Activated CD4-positive, alpha-beta memory T cell treated with anti-CD3 and anti-CD28 coated beads, Interleukin-2, amount 10 ng/mL, durations not matched to agents 7 days and 5 days (primary cell): ENCODE data around the gene CFAP73. TPM values are rescaled to one million over a fixed set of nuclear protein-coding genes. Genes with fewer than 3 reads are reported as not detected.
A peak's percentile ranks its signal among the peaks of the same experiment; 100 is the strongest.

Source experiments
- CTCF ChIA-PET: fragments of 350-600 bp; sonication (Branson Sonifier 250); formaldehyde crosslinking; loops from one replicate; lab custom pipeline; 2021; ENCODE audit warnings: antibody characterized with exemption, inconsistent platforms; lab: Charles Lee
- POLR2A ChIA-PET: fragments of 350-600 bp; sonication (Branson Sonifier 250); formaldehyde crosslinking; loops from one replicate; lab custom pipeline; 2021; ENCODE audit warnings: antibody characterized with exemption; lab: Charles Lee
- DNase-seq: peaks from one replicate; pipeline ENCODE4 v3.0.0-alpha.2; 2020
- H3K27ac Mint-ChIP-seq: one replicate; pipeline ENCODE4 v1.8.0; 2021; ENCODE audit warnings: mild to moderate bottlenecking, mixed read lengths
- H3K27me3 Mint-ChIP-seq: one replicate; pipeline ENCODE4 v1.8.0; 2021; ENCODE audit warnings: mixed read lengths
- H3K36me3 Mint-ChIP-seq: one replicate; pipeline ENCODE4 v1.8.0; 2021; ENCODE audit warnings: low read depth, mixed read lengths
- H3K4me1 Mint-ChIP-seq: one replicate; pipeline ENCODE4 v1.8.0; 2021; ENCODE audit warnings: mixed read lengths
- H3K4me3 Mint-ChIP-seq: one replicate; pipeline ENCODE4 v1.8.0; 2021; ENCODE audit warnings: mild to moderate bottlenecking, mixed read lengths
- H3K9me3 Mint-ChIP-seq: one replicate; pipeline ENCODE4 v1.8.0; 2021; ENCODE audit warnings: mixed read lengths
- total RNA-seq, 2 experiments: library from RNA; stranded (reverse); gene quantifications; one replicate each; pipeline ENCODE4 v1.2.3, GENCODE V29; 2021

Gene CFAP73
- total RNA-seq: under 1 TPM; 0.23 to 0.28 TPM

DNA sequence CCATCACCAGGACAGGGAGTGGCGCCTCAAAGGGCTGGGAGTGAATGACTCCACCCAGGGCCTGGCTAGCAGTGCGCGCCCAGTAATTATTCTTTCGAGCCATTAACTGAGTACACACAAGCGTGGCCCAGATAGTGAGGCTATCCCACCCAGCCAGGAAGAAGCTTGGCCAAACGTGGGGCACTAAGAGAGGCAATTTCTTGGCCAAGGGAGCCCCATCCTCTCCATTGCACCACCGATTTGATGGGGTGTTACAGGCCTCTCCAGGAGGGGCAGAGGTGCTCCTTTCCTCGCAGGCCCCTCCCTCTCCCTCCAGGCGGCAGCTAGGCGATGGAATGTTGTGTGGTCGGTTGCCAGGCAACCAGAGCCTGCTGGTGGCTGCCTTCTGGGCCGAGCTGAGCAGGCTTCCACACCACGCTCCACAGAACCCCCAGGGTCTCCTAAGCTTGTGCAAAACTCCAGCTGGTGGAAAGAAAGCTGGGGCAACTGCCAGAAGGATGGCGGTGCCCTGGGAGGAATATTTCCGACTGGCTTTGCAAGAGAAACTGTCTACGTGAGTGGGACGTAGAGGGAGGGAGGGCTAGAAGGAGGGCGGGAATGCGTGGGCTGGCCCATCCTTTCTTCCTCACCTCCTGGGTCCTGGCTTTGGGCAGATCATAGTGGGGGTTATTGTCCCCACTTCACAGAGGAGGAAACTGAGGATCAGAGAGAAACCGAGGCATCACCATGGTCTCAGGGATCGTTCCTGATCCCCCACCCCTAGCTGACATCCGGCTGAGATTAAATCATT is at the start of gene CFAP73:
Gene CFAP73 (plus strand): TSS at position 364 of the 790 bp plus-strand sequence. CDS start 134 bp downstream, at position 498.
- CTCF ChIA-PET: no interaction called here
- Mint-ChIP-seq H3K4me1 (peaks cover 18% of the 10 kb centered on the region), H3K27me3 (peaks cover 42% of the 10 kb centered on the region), H3K4me3 (no peak within 1 kb of the TSS), H3K27ac (no peak within 1 kb of the TSS), H3K9me3 (no peaks in the 10 kb centered on the region), H3K36me3 (no peaks in the 10 kb centered on the region)
- DNase-seq: no peak
- POLR2A ChIA-PET: no interaction called here

DNA sequence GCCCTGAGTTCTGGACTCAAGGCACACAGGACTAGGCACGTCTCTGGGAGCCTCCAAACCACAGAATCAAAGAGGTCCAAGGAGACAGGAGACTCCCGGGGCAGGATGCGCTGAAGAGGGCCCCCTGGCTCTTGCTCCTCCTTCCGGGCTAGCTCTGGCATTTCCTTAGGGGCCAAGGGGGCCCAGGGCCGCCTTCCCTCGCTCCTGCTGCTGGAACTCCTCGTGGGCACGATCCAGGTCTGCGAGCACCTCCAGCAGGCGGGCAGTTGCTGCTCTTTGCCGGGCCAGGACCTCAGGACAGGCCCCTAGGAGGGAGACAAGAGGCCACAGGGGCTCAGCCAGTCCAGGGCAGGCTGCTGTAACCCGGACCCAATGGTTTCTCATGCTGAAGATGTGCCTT is 49.8 kb upstream of the CFAP73 start:
- Mint-ChIP-seq H3K9me3 (no peaks in the 10 kb centered on the region), H3K4me3 (no peak overlapping the region), H3K4me1 (peaks cover 12% of the 10 kb centered on the region), H3K27me3 (peaks cover 4% of the 10 kb centered on the region), H3K36me3 (no peaks in the 10 kb centered on the region), H3K27ac (no peak overlapping the region)
- ChIA-PET CTCF (interaction anchor here (1.0 to 1.9 kb wide), 2 partner anchors 10 to 52 kb away, joined by 3 to 6 read pairs; no protein-coding TSS in a partner anchor), POLR2A (no interaction called here)
- DNase-seq: no peak

DNA sequence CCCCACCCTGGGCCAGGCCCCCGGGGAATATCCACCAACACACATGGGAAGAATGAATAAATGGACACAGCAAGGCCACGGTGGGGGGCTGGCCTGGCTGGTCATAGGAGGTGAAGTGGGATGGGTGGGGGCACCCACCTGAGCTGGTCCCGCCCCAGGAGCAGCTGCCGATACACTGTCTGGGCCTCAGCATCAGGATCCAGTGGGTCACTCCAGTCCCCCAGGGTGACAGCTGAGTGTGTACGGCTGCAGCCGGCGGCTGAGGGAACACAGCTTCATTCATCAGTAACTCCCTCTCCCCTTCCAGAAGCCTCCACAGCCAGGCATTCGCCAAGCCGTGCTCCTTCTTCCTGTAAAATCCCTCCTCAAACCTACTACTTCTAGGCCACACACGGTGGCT is 47.8 kb upstream of the CFAP73 start:
- DNase-seq: no peak
- Mint-ChIP-seq H3K9me3 (no peaks in the 10 kb centered on the region), H3K27ac (no peak overlapping the region), H3K27me3 (peaks cover 7% of the 10 kb centered on the region), H3K4me1 (peaks cover 12% of the 10 kb centered on the region), H3K36me3 (no peaks in the 10 kb centered on the region), H3K4me3 (no peak overlapping the region)
- ChIA-PET POLR2A (no interaction called here), CTCF (interaction anchor here (1.9 kb wide), 1 partner anchor 12 kb away, joined by 6 read pairs; no protein-coding TSS in a partner anchor)

DNA sequence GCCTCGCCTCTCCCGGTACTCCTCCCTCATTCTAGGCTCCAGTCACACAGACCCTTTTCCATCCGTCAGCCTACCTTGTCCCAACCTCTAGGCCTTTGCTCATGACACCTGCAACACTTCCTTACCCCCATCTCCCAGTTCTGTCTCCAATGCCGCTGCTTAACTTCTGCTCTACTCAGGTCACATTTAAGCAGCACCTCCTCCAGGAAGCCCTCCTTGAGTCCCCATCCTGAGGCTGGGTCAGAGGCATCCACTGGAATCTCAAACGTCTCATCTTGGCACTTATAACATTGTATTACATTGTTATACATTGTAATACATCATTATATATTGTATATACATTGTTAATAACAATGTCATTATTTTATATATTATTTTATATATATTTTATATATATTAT is 46.7 kb upstream of the CFAP73 start:
- Mint-ChIP-seq H3K4me1 (peaks cover 12% of the 10 kb centered on the region), H3K27me3 (peaks cover 7% of the 10 kb centered on the region), H3K4me3 (no peak overlapping the region), H3K27ac (no peak overlapping the region), H3K9me3 (no peaks in the 10 kb centered on the region), H3K36me3 (no peaks in the 10 kb centered on the region)
- CTCF ChIA-PET: interaction anchor here (1.0 kb wide), 1 partner anchor 50 kb away, joined by 4 read pairs; no protein-coding TSS in a partner anchor
- POLR2A ChIA-PET: no interaction called here
- no peak for DNase-seq

DNA sequence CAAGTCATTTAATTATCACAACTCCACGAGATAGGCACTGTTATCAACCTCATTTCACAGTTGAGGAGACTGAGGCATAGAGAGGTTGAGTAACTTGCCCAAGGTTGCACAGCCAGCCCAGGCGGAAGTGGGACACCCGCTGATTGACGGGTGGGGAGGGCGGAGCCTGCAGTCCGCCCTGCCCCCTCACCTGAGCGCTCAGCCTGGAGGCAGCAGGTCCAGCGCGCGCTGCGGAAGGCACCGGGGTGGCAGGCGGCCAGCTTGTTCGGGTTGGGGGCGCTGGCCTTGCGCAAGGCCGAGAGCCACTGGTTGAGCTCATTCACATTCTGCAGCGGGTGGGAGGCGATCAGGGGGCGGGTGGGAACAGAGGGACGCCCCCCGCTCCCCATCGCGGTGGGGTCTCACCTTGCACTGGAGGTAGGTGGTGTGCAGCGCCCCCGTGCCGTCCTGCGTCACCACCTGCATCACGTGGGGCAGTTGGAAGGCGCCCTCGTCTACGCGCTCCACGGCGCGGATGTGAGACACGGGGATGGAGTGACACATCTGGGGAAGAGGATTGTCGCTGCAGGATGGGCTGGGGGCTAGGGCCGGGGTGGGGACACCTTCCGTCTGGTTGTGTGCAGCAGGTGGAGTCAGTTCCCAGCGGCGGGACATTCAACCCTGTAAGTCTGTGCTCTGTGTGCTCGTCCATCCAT is 45.6 kb upstream of the CFAP73 start:
- CTCF ChIA-PET: interaction anchor here (0.6 to 1.0 kb wide), 3 partner anchors 20 to 180 kb away, joined by 3 to 4 read pairs (median 3); no protein-coding TSS in a partner anchor
- Mint-ChIP-seq H3K4me3 (peak overlapping the region; percentile 59), H3K36me3 (no peaks in the 10 kb centered on the region), H3K9me3 (no peaks in the 10 kb centered on the region), H3K27me3 (peaks cover 7% of the 10 kb centered on the region), H3K4me1 (peaks cover 10% of the 10 kb centered on the region), H3K27ac (no peak overlapping the region)
- peak; percentile 70 for DNase-seq
- POLR2A ChIA-PET: interaction anchor here (0.6 kb wide), 1 partner anchor 14 kb away, joined by 3 read pairs; no protein-coding TSS in a partner anchor

DNA sequence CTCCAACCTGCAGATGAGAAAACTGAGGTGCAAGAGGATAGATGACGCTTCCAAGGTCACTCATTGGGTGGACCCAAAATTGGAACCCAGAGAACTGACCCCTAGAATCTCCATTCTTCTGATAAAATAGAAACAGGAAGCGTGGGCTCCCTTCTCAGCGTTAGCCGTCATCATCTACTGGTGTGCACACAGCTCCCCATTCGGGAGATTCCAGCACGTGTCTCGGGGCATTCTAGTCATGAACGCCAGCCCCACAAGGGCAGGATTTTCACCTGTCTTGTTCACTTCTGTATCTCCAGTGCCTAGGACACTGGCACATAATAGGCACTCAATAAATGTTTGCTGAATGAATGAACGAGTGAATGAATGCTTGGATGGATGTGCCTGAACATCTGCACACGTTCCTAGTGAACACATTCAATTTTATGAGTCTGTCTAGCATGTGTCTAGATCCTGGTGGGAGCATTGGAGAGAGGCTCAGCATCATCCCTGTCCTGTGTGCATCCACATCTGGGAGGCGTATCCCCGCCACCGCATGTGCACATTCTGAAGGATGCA is 44.5 kb upstream of the CFAP73 start:
- no peak overlapping the region for H3K27ac Mint-ChIP-seq
- no peak for DNase-seq
- ChIA-PET CTCF (no interaction called here), POLR2A (no interaction called here)
- no peaks in the 10 kb centered on the region for H3K36me3 Mint-ChIP-seq
- peaks cover 10% of the 10 kb centered on the region for H3K4me1 Mint-ChIP-seq
- H3K4me3 Mint-ChIP-seq: no peak overlapping the region
- no peaks in the 10 kb centered on the region for H3K9me3 Mint-ChIP-seq
- H3K27me3 Mint-ChIP-seq: peaks cover 7% of the 10 kb centered on the region

DNA sequence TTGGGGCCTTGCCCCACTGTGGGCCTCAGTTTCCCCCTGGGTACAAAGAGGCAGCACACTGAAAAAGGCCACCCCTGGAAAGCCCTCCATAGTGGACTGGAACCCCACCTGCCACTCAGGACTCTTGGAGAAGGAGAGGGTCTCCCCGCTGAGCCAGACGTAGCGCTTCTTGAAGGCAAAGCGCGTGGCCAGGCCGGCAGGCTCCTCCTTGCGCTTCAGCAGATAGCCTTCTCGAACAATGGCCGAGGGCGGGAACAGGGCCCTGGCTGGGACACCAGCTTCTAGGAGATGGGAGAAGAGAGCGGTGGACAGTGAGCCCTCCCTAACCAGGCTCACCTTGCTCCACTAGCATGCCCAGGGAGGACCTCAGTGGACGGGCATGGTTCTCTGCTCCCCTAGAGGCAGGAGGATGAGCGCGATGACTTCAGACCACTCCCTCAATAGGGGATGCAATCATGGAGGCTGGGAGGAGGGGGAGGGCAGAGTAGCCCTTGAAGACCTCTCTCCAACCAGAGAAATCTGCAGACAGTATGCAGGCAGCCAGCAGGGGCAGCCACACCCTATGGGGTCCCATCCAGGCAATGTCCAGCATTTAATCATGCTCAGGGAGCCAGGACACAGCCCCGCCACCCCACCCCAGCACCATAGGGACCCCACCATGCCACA is 43.8 kb upstream of the CFAP73 start:
- H3K4me1 Mint-ChIP-seq: peaks cover 12% of the 10 kb centered on the region
- no peak overlapping the region for H3K27ac Mint-ChIP-seq
- H3K36me3 Mint-ChIP-seq: no peaks in the 10 kb centered on the region
- CTCF ChIA-PET: interaction anchor here (1.0 to 1.3 kb wide), 2 partner anchors 8 to 48 kb away, joined by 3 to 4 read pairs; no protein-coding TSS in a partner anchor
- H3K27me3 Mint-ChIP-seq: peaks cover 7% of the 10 kb centered on the region
- POLR2A ChIA-PET: no interaction called here
- no peaks in the 10 kb centered on the region for H3K9me3 Mint-ChIP-seq
- no peak overlapping the region for H3K4me3 Mint-ChIP-seq
- DNase-seq: no peak

DNA sequence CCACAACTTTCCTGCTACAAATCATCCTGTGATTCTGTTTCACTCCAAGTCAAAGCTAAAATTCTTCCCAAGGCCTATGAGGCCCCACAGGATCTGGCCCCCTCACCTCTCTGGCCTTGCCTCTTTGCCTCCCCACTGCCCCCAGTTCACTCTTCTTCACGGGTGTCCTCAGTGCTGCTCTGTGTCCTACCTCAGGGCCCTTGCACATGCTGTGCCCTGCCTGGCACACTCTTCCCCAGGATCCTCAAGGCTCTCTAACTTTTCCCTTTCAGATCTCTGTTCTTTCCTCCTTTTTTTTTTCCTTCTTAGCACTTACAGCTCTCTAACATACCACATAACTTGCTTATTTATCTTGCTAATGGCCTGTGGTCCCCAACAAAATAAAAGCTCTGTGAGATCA is 43.2 kb upstream of the CFAP73 start:
- Mint-ChIP-seq H3K4me1 (peaks cover 12% of the 10 kb centered on the region), H3K36me3 (no peaks in the 10 kb centered on the region), H3K9me3 (no peaks in the 10 kb centered on the region), H3K27me3 (peaks cover 7% of the 10 kb centered on the region), H3K27ac (no peak overlapping the region), H3K4me3 (no peak overlapping the region)
- no peak for DNase-seq
- ChIA-PET POLR2A (no interaction called here), CTCF (interaction anchor here (1.0 to 1.3 kb wide), 2 partner anchors 8 to 47 kb away, joined by 3 to 4 read pairs; no protein-coding TSS in a partner anchor)

DNA sequence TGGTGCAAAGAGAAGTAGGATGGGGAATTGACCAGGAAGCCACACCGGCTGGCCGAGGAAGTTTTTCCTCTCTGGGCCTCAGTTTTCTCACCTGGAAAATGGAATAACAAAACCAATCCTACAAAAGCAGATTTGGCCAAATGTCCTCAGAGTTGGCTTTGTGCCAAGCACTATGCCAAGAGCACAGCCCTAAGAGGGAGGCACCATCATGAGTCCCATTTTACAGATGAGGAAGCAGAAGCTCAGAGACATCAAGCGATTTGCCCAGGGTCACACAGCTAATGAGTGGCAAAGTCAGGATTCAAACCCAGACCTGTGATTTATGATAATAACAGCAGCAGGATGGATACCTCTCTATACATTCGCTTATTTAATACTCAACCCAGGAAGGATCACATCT is 41.2 kb upstream of the CFAP73 start:
- Mint-ChIP-seq H3K27ac (no peak overlapping the region), H3K27me3 (peaks cover 7% of the 10 kb centered on the region), H3K9me3 (no peaks in the 10 kb centered on the region), H3K4me1 (peaks cover 12% of the 10 kb centered on the region), H3K36me3 (no peaks in the 10 kb centered on the region), H3K4me3 (no peak overlapping the region)
- POLR2A ChIA-PET: no interaction called here
- no peak for DNase-seq
- CTCF ChIA-PET: interaction anchor here (1.3 kb wide), 1 partner anchor 63 kb away, joined by 4 read pairs; no protein-coding TSS in a partner anchor

DNA sequence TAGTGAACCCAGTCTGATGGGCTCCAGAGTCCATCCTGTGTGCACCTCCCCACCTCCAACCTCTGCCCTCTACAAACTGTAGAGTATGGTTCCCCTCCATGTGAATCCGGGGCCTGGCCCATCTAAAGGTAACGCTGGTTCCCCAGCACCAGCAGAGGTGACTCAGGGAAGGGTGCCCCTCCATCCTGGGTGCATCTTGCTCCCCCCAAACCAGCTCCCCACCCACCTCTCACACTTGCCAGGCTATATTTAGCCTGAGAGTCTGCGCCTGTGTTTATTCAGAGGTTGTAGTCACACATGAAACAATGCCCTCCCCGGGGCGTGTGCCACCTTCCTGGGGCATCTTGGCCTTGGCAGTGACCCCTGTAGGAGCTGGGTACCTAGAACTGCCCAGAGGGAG is 40.2 kb upstream of the CFAP73 start:
- Mint-ChIP-seq H3K27me3 (peaks cover 3% of the 10 kb centered on the region), H3K27ac (no peak overlapping the region), H3K36me3 (no peaks in the 10 kb centered on the region), H3K4me3 (no peak overlapping the region), H3K9me3 (no peaks in the 10 kb centered on the region), H3K4me1 (peaks cover 4% of the 10 kb centered on the region)
- ChIA-PET POLR2A (no interaction called here), CTCF (interaction anchor here (1.5 kb wide), 1 partner anchor 65 kb away, joined by 4 read pairs; no protein-coding TSS in a partner anchor)
- DNase-seq: no peak

DNA sequence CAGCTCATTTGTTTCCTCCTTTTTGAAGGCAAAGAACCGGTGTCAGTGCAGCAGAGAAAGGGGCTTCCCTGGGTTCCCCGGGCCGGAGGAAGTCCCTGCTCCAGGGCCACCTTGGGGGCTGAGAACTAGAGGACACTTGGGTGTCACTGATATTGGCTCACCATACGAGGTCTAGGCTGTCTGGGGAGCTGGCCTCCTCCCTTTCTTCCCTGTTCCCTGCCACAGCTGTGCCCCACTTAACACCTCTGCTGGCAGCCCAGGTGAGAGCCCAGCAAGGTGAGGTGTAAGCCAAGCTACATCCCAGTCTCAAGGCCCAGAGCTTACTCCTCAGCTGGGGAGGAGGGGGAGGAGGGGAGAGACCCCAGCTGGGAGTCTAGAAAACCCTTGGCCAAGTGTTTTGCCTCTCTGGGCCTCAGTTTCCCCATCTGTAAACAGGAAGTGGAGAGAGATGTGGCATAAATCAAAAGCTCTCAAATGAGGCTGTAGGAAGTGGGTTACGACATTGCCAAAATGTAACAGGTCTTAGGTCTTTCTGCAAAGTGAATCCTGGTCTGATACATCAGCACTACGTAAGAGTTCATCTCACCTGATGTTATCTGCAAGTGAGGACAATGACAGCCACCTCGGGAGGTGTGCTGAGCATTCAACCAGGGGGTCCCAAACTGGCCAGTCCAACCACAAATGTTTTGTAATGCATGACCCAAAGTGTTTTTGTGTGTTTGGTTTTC is 39.5 kb upstream of the CFAP73 start:
- Mint-ChIP-seq H3K27me3 (peaks cover 1% of the 10 kb centered on the region), H3K36me3 (no peaks in the 10 kb centered on the region), H3K27ac (no peak overlapping the region), H3K4me1 (peaks cover 2% of the 10 kb centered on the region), H3K4me3 (no peak overlapping the region), H3K9me3 (no peaks in the 10 kb centered on the region)
- CTCF ChIA-PET: interaction anchor here (1.5 kb wide), 1 partner anchor 65 kb away, joined by 4 read pairs; no protein-coding TSS in a partner anchor
- no peak for DNase-seq
- POLR2A ChIA-PET: no interaction called here

DNA sequence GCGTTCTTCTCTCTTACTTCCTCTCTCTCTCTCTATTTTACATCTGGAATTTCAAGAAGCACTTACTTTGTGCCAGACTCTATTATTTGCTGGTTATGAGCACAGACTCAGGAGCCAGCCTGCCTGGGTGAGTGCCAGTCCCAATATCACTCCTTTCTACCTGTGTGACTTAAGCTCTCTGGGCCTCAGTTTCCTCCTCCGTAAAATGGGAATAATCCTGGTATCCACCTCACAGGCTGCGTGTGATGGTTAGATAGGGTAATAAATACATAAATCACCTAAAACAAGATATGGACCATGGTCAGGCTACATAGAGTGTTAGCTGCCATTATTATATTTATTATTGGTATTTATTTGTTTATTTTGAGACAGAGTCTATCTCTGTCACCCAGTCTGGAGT is 38.3 kb upstream of the CFAP73 start:
- H3K4me3 Mint-ChIP-seq: no peak overlapping the region
- no peak overlapping the region for H3K27ac Mint-ChIP-seq
- peaks cover 2% of the 10 kb centered on the region for H3K4me1 Mint-ChIP-seq
- no peak for DNase-seq
- no peaks in the 10 kb centered on the region for H3K36me3 Mint-ChIP-seq
- POLR2A ChIA-PET: no interaction called here
- H3K9me3 Mint-ChIP-seq: no peaks in the 10 kb centered on the region
- no peaks in the 10 kb centered on the region for H3K27me3 Mint-ChIP-seq
- CTCF ChIA-PET: no interaction called here
